Keratinocyte (primary cell): ENCODE data around the gene BRINP3.

Source experiments
- CTCF ChIP-seq, 3 experiments: IDR thresholded peaks in 1 of 3; conservative IDR thresholded peaks in 1 of 3; optimal IDR thresholded peaks in 1 of 3; 2 replicates in 2 of 3; 3 replicates in 1 of 3; pipeline versions ENCODE3 to v1.5.1; 2011; ENCODE audit warnings: low read length in 3 of 3, mild to moderate bottlenecking in 3 of 3, moderate library complexity in 2 of 3, control low read depth in 1 of 3, inconsistent platforms in 1 of 3; ENCODE audit not compliant: insufficient read depth in 2 of 3; ENCODE audit errors: extremely low read depth in 1 of 3
- EZH2 ChIP-seq: IDR thresholded peaks from one replicate; pipeline ENCODE4 v1.6.1; 2012; ENCODE audit warnings: inconsistent platforms, mild to moderate bottlenecking, low read length, moderate library complexity

DNA sequence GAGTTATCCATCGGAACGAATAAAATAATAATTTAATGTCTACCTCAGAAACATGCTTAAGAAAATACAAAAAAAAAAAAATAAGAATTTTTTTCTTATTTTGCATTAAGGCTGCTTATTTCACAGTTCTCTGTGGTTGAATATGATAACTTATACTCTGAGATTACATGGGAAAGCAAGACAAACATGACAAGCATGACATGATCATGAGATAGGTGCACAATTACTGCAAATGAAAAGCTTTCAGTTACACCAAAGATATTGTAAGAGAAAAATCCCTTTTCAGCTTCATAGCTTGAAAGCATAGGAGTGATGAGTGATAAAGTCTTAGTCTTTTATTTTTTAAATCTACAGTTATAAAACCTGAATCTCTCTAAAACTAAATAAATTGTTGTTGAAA, 154.1 kb downstream of the BRINP3 start:
- TF ChIP-seq CTCF (optimal IDR thresholded peaks at IDR 0.05 in 1 of 3, IDR thresholded peaks at IDR 0.05 in 1 of 3, conservative IDR thresholded peaks at IDR 0.05 in 1 of 3; ENCODE audit: extremely low read depth in 1 of 3, insufficient read depth in 2 of 3, low read length in 3 of 3), result no peak
- TF ChIP-seq EZH2, result no peak
